Activated CD4-positive, CD25-positive, alpha-beta regulatory T cell (primary cell): ENCODE results near the gene PAF1.
"Not testable (repeated sequence)": the region's sequence is repeated elsewhere in the genome, so short reads cannot be mapped to it uniquely, and the experiment has no call there.

Experiments
- DNase-seq, 4 experiments: peaks; one replicate each; lab custom pipeline; 2025; lab: John Stamatoyannopoulos, UW

The PAF1 gene

DNA sequence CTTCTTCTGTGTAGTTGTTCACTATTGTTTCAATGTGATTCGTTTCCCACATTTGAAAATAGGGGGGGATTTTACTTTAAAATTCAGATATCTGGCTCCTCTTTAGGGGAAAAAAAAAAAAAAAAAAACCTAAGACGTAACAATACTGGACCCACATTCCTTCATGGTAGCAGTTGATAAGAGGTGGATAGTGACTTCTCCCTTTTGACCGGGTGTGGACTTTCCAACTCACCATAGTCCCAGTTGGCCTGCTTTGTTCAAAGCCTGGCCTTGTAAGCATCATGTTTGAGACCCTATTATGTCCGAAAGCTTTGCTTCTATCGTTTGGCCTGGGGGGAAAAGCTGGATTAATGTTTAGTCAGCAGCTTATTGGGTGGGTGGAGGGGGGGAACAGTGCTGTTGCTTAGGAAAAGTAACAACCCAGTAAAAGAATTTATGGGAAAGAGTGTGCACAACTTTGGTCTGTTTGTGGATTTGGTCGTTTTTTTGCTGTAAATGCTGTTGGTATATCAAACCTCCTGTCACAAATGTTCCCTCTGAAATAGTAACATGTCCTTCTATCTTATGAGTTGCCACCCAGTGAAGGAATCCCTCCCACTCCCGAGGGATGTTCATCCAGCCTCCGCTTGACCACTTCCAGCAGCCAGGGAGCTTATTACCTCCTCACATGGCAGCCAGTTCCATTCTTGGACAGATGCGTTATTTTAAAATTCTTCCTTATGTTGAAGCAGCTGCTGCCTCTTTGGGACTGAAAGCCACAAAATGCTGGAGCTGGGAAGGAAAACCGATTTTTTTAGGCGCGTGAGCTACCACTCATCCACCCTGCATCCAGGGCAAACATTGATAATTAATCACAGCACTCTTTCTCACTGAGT is 38.3 kb downstream of the PAF1 start:
- DNase-seq: no peak

DNA sequence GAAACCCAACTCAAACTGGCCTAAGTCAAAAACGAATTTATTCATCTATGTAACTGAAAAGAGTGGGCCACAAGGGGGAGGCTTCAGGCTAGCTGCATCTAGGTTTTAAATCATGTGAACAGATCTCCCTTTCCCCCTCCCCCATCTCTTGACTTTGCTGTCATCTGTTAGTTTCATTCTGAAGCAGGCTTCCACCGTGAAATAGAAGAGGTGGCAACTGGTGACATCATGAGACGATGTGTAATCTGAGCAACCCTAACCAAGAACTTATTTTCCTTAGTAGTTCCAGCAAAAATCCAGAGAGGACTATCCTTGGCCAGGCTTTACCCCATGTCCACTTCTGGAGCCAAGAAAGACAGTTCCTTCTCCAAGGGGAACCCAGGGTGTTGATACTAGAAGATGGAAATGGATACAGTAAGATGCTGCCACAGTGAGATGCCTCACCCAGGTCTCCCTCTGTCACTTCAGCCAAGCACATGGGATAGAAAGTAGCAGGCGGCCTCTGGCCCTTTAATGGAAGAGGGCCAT is 39.3 kb downstream of the PAF1 start:
- peak in 1 of 4 experiments; percentile 13 for DNase-seq

DNA sequence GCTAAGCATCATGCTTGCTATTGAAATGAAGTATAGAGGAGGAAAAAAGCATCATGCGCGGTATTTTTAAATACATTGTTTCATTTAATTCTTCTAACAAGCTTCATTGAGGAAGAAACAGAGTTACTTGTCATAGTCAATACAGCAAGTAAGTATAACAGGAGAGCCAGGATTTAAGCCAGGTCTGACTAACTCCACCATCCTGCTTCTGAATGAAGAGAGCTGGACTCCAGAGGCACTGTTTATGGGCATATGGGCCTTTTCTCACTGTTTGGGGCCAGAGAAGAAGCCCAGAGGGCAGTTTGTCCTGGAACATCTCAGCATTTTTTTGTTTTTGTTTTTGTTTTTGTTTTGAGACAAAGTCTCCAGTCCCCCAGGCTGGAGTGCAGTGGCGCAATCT is 40.8 kb downstream of the PAF1 start:
- no peak for DNase-seq

DNA sequence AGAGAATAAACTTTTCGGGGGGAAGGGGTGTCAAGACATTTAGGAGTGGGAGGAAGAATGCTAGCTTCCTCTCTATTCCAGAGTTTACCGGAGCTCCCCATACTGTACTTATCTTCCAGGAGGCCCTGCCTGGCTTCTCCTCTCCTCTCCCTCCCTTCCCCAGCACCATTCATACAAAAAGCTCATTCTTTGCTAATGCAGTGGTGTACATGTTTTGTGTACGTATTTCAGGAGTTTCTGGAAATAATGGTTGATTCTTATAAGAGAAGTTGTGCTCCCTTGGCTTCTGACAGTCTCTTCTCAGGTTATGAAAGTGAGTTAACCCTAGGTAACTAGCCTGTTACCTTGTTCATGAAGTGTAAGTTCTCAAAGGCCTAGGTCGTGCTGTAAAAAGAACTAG is 41.6 kb downstream of the PAF1 start:
- DNase-seq: no peak

DNA sequence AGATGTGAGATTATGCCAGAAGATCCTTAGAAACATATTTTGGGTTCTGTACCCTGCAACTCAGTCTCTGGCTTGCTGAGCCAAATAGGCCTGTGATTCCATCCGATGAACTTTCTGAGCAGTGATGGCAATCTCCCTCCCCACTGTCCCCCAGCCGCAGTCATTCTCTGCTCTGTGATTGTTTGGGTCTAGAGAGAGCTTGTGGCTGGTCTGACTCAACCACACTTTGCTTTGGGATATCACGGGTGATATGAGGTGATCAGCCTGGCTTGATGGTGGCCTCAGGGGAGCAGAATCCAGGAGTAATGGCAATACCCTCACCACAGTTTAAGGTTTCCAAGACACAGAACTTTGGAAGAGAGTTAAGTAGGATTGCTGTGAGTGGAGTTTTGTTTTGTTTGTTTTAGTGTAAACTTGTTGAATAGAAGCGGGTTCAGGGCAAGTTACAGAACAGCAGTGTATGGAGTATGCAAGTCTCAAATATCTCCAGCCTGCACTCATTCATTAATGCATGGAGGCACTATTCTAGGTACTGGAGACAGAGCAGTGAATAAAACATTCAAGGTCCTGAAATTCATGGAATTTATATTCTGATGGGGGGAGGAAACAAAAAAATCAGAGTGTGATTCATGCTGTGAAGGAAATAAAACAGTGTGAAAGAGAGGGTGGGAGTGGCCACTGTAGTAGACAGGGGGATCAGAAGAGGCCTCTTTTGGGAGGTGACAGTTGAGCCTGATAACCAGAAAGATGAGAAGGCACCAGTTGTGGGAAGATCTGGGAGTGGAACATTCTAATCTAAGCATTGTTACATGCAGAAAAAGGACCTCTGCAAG is 43.4 kb downstream of the PAF1 start:
- no peak for DNase-seq

DNA sequence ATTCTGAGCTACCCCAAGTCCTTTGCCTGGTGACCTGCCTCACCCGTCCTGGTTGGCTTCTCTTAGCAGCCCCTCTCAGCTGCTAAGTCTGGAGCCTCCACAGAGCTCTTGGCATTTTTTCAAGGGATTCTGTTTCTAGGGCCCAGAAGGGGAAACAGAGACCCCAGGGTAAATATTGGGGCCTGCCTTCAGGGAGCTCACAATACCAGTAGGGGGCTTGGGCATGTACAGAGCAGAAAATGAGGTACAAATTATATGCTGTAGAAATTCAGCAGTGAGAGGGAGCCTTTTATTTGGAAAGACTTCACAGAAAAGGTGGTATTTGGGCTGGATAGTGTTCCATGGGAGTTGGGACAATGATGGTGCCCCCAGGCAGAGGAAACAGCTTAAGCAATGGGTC is 45.0 kb downstream of the PAF1 start:
- no peak for DNase-seq

DNA sequence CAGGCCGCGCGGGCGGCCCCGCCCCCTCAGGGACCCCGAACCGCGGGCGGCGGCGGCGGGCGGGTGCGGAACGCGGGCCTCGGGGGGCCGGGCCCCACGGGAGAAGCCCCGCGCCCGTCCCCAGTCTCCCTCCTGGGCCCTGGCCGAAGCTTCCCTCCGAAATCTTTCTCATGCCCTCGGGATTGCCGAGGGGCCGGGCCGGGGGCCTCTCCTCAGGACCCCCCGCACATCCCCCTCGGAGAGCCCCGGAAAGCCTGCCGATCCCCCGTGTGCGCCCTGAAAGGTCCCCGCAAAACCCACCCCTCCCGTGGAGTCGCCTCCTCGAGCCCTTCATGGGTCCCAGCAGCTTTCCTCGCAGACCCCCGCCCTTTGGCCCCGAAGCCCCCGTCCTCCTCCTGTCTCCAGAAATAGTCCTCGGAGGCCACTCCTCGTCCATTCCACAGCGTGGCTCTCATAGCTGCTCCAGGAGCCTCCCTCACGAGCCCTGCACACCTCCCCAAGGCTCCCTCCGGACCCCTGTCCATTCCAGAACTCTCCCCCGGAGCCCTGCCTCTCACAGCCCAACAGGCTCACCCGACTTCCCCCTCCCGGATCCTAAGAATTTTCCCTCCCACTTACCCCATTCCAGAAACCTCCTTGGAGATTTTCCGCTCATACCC is 48.1 kb downstream of the PAF1 start:
- DNase-seq: no peak

DNA sequence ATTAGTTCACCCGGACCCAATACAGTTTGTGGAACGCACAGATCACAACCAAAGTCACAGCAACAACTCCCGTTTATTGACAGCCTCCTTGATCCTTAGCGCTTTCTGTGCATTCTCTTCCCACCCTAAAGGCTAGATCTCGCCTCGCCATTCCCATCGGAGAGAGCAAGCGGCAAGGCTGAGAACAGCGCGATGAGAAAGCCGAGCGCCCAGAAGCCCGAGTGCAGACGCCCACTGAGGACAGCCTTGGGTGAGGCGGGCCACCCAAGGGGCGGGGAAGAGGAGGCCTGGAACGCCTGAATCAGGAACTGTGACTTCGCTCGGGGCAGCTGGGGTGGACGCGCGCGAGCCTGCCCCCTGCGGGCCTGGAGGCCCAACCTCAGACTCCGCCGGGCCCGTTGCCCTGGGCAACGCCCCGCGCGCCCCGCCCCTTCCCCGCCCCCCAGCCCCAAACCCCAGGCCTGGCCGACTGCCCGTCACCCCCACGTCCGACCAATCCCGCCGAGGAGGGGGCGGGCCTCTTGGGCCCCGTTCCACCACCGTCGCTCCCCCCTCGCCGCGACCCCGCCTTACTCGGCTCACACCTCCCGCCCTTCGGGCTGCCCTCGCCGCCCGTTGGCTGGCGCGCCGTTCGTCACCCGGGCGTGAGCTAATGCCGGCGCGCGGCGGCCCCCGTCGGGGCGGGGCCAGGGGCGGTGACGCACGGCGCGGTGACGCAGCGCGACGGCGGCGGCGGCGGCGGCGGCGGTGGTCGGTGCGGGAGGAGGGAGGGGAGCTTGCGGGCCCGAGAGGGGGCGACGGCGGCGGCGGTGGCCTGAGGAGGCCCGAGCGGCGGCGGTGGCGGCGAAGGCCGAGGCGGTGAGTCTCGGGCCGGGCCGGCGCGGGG is 48.9 kb downstream of the PAF1 start, which contains the start of gene SAMD4B:
TSS of gene SAMD4B (plus strand) at position 703 of the 886 bp plus-strand sequence. CDS start 14,473 bp downstream, outside the sequence.
- DNase-seq: peak; percentile 97 to 100 (median 98)

DNA sequence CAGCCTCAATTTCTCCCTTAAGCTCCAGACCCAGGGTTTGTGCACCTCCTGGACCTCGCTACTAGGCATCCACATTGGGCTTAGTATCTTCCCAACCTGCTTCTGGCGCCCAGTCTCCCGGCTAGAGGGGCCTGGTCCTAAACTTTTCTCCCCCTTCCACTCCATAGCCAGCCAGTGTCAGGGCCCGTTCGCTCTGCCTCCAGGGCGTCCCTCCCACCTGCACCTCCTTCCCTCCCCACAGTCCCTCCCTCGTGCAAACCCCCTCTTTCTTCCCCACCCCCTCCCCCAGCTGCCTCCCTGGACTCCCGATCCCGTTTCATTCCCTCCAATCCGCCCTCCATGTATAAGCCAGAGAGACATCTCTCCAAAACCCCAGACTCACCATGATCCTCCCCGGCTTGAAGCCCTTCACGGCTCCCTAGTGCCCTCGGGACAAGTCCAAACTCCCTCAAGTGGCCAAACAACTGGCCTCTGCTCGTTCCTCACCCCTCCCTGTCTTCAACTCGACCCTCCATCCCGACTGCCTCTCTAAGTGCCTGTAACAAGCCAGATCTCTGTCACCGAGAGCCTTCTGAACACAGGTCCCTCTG is 49.7 kb downstream of the PAF1 start:
- no peak for DNase-seq

DNA sequence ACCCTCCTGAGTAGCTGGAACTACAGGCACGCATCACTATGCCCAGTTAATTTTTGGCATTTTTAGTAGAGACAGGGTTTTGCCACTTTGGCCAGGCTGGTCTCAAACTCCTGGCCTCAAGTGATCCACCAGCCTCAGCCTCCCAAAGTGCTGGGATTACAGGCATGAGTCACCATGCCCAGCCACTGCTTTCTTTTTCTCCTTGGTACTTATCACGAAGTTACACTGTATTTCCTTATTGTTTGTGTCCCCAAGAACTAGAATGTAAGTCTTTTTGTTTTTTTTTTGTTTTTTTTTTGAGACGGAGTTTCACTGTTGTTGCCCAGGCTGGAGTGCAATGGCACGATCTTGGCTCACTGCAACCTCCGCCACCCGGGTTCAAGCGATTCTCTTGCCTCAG is 50.8 kb downstream of the PAF1 start:
- not testable (repeated sequence) for DNase-seq

DNA sequence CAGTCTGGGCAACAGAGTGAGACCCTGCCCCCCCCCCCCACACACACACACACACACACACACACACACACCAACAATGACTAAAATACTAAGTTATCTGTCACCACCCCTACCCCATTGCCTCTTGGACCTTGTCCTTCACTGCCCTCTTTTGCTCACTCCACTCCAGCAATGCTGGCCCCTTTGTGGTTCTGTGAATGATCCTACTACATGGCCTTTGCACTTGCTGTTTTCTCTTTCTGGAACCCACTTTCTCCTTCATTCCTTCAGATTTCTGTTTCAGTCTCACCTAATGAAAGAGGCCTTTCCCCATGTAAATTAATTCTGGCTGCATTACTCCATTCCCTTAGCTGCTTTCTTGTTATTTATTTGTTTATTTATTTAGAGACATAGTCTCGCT is 51.2 kb downstream of the PAF1 start:
- no peak for DNase-seq

DNA sequence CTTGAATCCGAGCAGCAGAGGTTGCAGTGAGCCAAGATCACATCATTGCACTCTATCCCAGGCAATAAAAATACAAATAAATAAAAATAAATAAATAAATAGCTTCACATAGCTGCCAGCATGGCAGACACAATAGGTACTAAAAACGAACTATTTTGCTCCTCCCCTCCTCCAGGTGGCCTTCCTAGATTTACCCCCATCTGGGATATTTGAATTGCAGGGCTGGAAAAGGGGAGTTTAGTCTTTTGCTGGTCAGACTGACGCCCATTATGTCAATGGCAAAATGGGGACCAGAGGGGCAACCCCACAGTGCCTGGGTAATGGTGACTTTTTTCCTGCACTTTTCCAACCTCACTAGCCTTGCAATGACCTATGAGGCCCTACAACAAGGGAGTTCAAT is 54.4 kb downstream of the PAF1 start:
- DNase-seq: no peak
